NCI-H1694 treated with DMSO at 0.1 percent for 48 hours (cell line): Measurements from ENCODE around the gene LYSMD4.
"Not testable (repeated sequence)": the region's sequence is repeated elsewhere in the genome, so short reads cannot be mapped to it uniquely, and the experiment has no call there.

Experiments used
- DNase-seq: peaks from one replicate; lab custom pipeline; 2025; lab: John Stamatoyannopoulos, UW

Gene LYSMD4

DNA sequence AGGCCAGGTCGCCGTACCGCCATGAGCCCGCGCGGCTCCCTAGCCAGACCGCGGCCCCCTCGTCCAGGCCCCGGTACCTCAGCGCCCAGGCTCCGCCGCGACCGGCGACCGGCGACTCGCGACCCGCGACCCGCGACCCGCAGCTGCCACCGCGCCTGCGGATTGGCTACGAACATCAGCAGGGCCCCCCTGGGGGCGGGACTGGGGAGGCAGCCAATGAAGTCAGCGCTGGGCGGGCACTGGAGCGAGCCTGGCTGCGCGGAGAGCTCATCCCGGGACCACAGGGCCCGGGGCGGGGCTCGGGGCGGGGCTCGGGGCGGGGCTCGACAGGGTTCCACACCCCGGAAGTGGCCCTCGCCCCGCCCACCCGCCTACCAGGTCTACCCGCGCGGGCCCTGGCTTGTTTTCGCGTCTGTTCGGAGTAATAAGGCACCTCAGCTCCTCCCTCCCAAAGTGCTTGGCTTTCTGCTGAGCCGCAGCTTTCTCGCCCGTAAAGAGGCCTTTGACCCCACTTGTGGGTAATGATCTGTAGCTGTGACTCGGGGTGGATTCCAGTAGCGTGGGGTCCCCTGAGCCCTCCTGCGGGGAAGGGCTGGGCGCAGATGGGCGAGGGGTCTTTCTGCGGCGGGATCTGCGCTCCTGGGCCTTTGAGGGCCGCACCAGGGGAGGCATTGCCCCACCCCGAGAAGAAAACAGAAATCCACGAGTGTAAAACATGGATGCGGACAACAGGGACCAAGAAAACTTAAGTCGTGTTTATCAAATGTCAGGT is at the start of gene LYSMD4:
TSS of gene LYSMD4 (minus strand) at position 170 of the 772 bp plus-strand sequence. CDS start 1,438 bp downstream, outside the sequence.
- peak; percentile 82 for DNase-seq

DNA sequence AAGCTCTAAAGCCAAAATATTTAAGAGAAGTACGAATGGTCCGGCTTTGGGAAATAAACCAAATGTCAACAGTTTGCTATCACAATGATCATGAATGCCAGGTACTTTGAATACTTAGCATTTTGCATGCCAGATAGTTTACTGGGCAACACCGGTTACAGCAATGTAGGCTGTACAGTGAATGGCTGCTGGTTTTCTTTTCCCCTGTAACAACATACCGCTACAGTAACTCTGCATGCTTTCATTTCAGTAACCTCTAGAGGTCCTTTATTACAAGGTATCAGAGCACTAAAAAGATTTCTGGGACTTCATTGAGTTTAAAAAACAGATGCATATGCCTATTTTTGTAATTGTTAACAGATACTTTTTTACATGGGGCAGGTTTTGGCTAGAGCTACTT is 48.8 kb upstream of the LYSMD4 start:
- DNase-seq: not testable (repeated sequence)

DNA sequence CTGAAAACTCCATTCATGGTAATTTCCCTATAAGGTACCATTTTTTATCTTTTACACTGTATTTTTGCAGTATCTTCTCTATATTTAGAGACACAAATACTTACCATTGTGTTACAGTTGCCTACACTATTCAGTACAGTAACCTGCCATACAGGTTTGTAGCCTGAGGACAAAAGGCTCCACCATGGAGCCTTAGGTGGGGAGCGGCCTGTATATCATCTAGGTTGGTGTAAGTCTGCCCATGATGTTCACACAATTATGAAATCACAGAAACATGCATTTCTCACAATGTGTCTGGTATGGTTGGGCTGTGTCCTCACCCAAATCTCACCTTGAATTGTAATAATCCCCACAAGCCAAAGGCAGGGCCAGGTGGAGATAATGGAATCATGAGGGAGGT is 43.9 kb upstream of the LYSMD4 start:
- no peak for DNase-seq

DNA sequence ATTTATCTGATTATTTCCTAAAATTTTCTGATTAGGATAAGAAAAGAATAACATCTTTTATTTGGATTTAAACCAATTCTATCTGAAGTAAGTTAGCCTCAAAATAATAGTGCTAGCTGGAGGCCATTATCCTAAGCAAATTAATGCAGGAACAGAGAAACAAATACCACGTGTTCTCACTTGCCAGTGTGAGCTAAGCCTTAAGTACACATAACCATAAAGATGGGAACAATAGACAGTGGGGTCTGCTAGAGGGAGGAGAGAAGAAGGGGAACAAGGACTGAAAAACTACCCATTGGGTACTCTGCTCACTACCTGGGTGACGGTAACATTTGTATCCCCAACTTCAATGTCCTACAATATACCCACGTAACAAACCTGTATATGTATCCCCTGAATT is 31.3 kb upstream of the LYSMD4 start:
- no peak for DNase-seq

DNA sequence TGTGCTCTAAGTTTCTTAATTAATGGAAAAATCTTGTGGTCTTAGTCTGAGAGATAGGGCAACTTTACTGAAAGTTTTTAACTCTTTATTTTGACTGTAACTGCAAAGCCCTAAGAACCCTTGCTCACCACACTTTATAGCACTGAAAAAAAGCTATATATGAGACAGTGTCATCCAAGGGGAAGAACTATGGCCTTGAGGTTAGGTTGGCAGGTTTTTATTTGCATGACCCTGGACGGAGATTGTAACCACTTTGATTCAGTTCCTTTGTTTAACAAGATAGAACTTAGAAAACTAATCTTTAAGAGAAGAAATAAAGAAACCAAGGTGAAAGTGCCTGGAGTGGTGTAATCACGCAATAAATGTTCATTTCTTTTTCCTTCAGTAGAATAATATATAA is 30.6 kb upstream of the LYSMD4 start:
- DNase-seq: no peak

DNA sequence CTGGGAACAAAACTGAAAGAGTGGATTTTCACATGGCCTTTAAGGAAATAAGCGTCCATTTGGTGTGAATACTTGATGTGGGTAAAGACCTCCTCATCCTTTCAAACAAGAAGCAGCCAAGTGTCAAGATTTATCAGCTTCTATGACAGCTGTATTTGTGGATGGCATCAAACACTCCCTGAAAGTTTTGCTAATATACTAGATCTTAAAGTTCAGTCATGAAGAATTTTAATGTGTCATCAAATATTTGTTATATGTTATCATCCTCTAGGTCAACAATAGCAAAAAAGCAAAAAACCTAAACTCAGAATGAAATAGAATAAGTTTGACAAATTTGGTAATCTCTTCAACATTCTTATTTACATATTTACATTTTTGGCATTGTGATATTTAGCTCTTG is 29.1 kb upstream of the LYSMD4 start:
- no peak for DNase-seq

DNA sequence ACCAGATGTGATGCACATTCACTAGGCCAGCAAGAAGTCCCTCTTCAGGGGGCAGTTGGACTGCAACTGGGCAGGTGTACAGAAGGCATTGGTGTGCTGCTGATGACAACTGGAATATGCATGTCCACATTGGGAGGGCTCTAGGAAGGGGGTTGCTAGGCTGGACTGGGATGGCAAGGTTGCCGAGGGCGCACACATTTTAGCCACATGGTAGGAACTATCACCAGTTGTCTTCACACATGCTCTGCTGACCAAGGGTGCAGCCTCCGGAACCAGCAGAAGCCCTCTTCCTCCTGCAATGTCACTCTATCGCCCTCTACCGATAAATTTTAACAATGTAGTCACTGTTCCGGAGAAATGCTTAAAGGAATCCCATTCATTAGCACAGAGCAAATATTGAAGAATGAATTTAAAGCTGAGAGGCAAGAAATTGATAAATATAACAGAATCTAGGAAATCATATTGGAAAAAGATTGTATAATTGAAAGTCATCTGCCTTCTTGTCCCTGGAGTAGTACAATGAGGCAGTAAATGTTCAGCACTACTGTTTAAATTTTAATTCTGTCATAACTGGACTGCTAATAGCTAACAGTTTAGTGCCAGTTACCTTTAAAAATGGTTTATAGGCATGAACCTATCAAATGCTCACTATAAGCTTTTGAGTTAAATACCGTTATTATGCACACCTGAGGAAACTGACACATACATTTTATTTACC is 22.6 kb upstream of the LYSMD4 start:
- DNase-seq: peak; percentile 71

DNA sequence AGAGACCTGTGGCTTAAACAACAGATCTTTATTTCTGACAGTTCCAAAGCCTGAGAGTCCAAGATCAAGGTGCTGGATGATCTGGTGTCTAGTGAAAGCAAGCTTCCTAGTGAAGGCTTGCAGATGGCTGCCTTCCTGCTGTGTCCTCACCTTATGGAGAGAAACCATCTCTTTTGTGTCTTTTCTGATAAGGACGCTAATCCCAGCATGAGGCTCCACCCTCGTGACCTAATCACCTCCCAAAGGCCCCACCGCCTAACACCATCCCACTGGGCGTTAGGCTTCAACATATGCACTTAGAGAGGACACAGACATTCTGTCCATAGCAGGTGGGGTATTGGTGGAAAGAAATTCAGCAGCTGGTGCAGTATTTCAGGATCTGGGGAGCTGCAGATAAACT is 19.8 kb upstream of the LYSMD4 start:
- DNase-seq: no peak

DNA sequence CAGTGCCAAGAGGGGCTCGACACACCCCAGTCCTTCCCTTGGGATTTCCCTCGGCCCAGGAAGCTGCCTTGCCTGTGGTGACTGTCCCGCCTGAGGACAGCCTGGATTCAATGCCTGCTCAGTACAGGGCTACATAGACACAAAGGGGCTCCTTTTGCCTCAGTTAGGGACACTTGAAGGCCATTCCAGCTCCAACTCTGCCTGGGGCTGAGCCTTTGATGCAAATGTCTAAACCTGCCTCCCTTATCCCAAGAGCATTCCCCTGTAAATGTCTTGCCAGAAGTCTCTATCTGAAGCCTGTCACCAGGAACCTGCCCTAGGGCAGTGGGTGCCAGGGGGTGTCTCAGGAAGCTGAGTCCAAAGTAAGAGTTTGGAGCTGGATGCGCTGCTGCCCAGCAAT is 19.3 kb upstream of the LYSMD4 start:
- no peak for DNase-seq

DNA sequence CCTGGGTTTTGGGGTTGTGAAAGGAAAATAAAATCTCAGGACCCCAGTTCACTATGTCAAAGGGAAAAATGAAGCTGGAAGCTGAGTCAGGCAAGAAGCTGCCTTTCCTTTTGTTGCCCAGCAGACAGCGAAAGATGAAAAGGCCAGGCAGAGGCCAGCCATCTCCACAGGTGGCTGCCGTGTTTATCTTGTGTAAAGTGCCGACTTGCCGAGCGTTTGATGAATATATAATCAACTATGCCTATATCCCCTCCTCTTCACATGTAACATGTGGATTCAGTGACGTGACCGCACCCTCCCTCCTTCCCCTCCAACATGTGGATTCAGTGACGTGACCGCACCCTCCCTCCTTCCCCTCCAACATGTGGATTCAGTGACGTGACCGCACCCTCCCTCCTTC is 17.1 kb upstream of the LYSMD4 start:
- DNase-seq: not testable (repeated sequence)

DNA sequence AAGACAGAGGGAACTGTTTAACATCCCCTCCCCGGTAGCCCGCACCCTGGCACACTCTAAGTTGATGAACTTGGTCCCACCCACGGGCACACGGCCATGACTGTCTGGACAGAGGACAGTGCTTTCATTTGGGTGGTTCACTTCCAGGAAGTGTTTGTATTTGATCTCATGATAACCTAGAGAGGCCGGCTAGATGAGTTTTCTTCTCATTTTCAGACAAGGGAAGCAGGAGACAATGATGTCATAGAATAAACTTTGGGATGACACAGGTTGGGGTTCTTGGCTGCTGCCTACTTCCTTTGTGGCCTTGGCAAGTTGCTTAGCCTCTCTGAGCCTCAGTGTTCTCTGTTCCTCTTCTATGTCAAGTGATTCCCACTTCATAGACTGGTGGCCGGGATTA is 16.1 kb upstream of the LYSMD4 start:
- DNase-seq: no peak

DNA sequence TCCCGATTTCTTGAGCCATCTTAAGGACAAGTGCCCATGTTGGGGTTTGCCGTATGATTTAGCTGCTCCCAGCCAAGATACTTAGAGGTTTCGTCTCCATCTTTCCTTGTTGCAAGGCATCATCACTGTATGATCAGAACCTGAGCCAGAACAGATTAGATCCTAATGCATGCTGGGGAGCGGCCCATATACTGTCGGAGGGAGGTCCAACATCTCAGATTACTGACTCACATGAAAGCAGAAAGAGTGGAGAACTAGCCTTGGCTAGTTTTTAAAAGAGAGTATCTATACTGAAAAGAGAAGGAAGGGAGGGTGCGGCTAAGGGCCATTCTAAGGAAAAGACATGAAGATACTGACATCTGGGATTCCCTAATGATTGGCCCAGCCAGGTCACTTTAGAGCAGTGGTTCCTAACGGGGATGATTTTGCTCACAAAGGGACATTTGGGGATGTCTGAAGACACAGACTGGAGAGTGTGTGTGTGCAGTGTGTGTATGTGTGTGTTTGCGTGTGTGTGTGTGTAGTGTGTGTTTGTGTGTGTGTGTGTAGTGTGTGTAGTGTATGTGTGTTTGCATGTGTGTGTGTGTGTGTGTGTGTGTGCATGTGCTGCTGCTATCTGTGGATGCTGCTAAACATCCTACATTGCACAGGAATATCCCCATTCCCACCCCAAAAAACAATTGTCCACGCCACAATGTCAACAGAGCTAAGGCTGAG is 12.3 kb upstream of the LYSMD4 start:
- no peak for DNase-seq

DNA sequence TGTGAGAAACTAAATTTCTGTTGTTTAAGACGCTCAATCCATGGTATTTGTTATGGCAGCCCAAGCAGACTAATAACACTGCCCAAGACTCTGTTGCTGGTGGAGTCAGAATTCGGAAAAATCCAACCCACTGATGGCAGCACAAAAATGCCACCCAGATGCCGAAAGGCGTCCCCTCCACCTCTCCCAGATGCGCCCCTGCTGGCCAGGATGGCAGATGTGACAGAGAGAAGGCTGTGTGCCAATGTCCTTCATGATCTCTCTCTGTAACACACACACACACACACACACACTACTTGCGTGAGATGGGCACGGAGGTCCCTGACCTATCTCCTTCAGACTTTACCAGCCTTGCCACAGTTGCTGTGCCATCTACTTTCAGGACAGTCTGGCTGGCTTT is 10.9 kb upstream of the LYSMD4 start:
- DNase-seq: no peak

DNA sequence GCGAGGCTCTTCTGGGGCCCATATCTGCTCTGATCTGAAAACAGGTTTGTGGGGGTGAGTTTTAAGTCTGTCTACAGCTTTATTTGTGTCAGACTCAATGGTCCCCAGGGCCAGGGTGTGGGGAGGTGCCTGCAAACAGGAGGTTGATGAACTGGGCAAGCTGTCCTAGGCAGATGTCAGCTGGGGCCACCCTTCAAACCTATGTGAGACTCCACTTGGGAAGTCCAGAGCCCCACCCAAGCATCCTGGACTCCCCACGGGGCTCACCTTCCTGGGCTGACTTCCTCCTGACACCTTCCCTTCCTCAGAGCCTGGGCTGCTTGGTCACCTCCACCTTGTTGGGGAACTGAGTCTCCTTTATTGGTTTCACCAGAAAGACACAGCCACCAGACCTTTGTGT is 8.6 kb upstream of the LYSMD4 start:
- no peak for DNase-seq

DNA sequence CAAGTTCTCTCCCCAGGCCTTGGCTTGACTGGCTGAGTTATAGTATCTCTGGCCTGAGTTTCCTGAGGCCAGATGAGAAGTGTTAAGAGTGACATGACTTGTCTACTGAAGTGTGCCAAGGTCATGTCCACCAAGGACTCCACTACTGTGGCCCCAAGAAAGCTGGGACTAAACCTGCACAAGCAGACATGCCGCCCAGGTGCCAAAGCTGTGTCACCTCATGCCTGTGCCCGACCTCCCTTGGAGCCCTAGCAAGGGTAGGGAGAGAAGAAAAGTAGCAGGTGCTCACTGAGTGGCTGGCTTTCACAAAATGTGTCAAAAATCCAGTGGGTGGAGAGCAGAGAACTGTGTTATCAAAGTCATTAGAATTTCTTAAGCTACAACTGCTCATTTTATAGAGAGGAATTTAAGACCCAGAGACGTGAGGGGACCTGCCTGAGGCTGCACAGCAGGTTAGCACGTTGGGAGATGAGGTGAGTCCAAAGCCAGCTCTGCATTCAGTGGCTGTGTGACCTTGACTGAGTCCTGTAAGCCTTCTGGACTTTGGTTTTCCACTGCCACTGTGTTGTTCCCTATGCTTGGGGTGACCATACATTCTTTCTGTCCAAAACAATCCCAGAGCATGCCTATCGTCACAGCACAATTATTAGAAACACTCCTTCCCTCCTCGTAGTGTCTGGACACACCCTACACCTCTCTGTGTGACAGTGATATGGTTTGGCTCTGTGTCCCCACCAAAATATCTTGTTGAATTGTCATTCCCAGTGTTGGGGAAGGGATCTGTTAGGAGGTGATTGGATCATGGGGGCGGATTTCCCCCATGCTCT is 5.0 kb upstream of the LYSMD4 start:
- no peak for DNase-seq

DNA sequence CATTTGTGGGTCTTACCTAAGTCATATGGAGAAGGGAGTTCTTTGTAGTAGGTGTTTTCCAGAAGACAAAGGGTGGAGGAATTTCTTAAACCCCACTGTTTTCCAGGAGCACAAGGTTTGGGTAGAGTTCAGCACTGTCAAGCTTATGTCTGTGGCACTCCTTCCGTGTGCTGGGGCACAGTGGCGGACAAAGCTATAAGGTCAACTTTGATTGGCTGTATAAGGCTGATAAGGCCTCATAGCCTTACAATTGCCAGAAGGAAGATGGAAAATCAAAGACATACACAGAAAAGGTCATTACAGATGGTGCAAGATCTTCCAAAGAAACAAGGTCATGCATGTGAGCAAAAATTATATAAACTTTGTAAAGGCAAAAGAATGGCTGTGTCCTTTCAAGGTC is 3.5 kb upstream of the LYSMD4 start:
- DNase-seq: no peak

DNA sequence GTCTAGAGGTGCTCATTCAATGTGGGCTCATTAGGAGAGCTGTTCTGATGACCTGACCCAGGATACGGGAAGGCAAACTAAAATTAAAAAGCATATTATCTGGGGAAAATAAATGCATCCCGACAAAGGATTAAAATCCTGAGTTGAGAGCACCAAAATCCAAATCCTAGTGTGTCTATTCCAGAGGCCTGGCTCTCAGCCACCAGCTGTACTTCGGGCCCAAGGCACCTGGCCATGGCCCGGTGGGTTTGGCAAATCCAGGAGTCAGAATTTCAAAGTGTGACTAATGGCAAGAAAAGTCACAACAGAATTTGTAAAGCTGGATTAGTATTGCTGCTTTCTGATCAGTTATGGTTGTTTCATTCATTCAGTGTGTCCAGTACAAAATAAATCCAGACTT is 2.6 kb upstream of the LYSMD4 start:
- DNase-seq: no peak

DNA sequence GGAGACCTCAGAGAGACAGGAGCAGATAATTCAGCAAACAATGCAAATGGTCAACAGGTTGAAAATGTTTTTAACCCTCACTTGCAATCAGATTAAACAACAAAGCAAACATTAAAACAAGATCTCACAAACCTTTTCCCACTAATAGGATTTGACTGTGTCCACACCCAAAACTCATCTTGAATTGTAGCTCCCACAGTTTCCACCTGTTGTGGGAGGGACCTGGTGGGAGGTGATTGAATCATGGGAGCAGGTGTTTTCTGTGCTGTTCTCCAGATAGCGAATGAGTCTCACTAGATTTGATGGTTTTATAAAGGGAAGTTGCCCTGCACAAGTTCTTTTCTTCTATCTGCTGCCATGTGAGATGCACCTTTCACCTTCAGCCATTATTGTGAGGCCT is 1.3 kb upstream of the LYSMD4 start:
- no peak for DNase-seq

DNA sequence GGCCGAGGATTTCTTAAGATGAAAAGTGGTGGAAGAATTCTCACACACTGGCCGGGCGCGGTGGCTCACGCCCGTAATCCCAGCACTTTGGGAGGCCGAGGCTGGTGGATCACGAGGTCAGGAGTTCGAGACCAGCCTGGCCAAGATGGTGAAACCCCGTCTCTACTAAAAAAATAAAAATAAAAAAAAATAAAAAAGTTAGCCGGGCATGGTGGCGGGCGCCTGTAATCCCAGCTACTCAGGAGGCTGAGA is 729 bp upstream of the LYSMD4 start:
- DNase-seq: not testable (repeated sequence)

DNA sequence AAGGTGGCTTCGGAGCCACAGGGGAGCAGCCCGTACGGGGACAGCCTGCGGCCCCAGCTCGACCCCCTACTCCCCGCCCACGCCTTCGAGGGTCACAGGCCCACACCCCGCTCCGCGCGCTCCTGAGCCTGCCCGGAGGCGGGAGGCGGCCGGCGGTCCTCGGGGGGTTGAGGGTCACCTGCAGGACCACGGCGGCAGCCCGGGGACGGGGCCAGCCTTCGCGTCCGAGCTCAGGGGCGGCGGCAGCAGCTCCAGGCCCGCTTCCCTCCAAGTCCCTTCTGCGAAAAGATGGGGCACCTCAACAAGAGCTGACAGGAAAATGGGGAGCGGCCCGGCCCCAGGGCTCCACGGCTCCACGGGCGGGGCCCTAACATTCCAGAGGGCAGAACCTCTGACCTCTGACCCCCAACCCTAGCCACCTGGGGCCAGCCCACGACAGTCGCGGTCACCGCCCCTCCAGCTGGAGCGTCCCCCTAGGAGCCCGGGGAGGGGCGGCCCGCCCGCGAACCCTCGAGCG is 428 bp downstream of the LYSMD4 start:
- no peak for DNase-seq

DNA sequence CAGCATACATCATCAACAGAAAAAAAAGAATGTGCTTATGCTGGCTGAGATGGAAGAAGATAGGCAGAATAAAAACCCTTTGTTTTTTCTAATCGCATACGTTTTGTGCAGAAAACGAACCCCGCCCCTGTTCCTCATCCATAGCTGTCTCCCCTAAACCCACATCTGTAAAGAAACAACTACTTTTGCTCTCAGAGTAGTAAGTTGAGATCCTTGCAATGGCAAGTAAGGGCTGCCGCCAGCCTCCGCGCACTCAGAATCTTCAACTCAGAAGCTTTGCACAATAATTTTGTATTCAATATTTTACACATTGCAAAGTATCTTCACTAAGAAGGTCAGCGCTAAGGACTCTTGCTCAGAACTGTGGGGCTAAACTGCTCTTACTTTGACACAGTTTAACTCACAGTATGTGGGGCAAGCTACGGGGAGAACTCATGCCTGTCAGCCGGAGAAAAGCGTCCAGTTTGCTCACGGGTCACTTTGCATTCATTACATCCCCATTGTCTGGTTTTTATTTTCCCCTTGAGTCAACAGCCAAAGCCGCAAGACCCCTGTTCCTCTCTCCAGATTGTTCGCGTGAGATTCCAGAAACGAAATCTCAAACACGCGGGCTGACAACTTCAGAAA is 1.0 kb downstream of the LYSMD4 start:
- DNase-seq: no peak
